Ovary (tissue), 9 donors: ENCODE measurements around the gene IFNK. TPM values are rescaled to one million over a fixed set of nuclear protein-coding genes. Genes with fewer than 3 reads are reported as not detected.

ENCODE experiments used
- DNase-seq, 5 donors: peaks; one replicate each; pipeline ENCODE4 v3.0.0-alpha.2; 2019 to 2020
- H3K27ac ChIP-seq, 2 donors: fragments of 200-600 bp; one replicate each; pipeline versions ENCODE4 v1.5.1 to v1.8.0; 2019 to 2022
- H3K27me3 ChIP-seq: fragments of 200-600 bp; one replicate; pipeline ENCODE4 v1.8.0; 2022
- H3K36me3 ChIP-seq: fragments of 200-600 bp; sonication (generic); one replicate; pipeline ENCODE4 v1.5.1; 2019
- H3K4me1 ChIP-seq: one replicate; pipeline ENCODE4 v1.8.1; 2013; ENCODE audit warnings: mild to moderate bottlenecking, moderate library complexity; ENCODE audit not compliant: insufficient read depth
- H3K4me3 ChIP-seq: fragments of 200-600 bp; sonication (generic); one replicate; pipeline ENCODE4 v1.5.1; 2017
- H3K9me3 ChIP-seq, 2 donors: fragments of 200-600 bp in 1 of 2; sonication (generic) in 1 of 2; one replicate each; pipeline versions ENCODE4 v1.5.1 to v1.8.1; 2013 to 2019; ENCODE audit warnings: mild to moderate bottlenecking in 1 of 2, moderate library complexity in 1 of 2
- CTCF ChIP-seq, 3 donors: fragments of 450-650 bp in 2 of 3; fragments of 200-600 bp in 1 of 3; IDR thresholded peaks; one replicate each; pipeline versions ENCODE4 v1.5.1 to v1.8.0; 2016 to 2022; ENCODE audit warnings: antibody characterized with exemption in 3 of 3, mild to moderate bottlenecking in 1 of 3
- EP300 ChIP-seq: sonication (generic); formaldehyde crosslinking; IDR thresholded peaks from one replicate; pipeline ENCODE4 v1.6.1; 2017; ENCODE audit warnings: antibody characterized with exemption
- POLR2A ChIP-seq: fragments of 450-650 bp; IDR thresholded peaks from one replicate; pipeline ENCODE4 v1.6.1; 2017; ENCODE audit warnings: antibody characterized with exemption, mild to moderate bottlenecking, moderate library complexity
- WGBS, 3 donors: extraction: QIAGEN DNeasy Blood & Tissue Kit in 1 of 3; methylation state at CpG; one replicate each; pipeline versions ENCODE4 v1.1.5 to v1.1.7; 2013 to 2017; 5-methylcytosine and 5-hydroxymethylcytosine counted together
- intact Hi-C, 4 donors: fragments of 100-400 bp; cut with DNase I; formaldehyde crosslinking; loops; one replicate each; pipeline versions ENCODE4 v1.11.0 to v1.15.1; 2022 to 2023
- polyA plus RNA-seq, 2 donors: library from polyadenylated mRNA; stranded (reverse); fragments of 200-250 nt in 1 of 2; fragments of 350-450 nt in 1 of 2; fragmentation: Illumina TruSeq in 1 of 2; extraction: RNeasy Lipid Tissue Mini Kit (QIAGEN cat#74804) in 1 of 2; gene quantifications; one replicate each; pipeline ENCODE4 v1.2.3, GENCODE V29; 2013 to 2014
- total RNA-seq, 7 donors: library from RNA; depleted of rRNA in 2 of 7; stranded (reverse); fragments of >200 nt in 2 of 7; fragmentation: NEBNext Ultra II Directional in 3 of 7; extraction: Animal tissue kit (Norgen Biotek cat#: 25700) in 3 of 7; gene quantifications; one replicate each; pipeline versions ENCODE4 v1.1.0 to v1.2.4, GENCODE V29; 2016 to 2023
- donor health status: DM: no; HTN: no; CAD: no; lungs with moderate emphysema.
- donor health status: DM: no; HTN: no; CAD: no.
- donor health status: Bipolar disorder and iron deficiency.
- donor health status: DM: yes; HTN: yes; CAD: no.
- donor health status: DM: no; HTN: no; CAD: no.
- donor health status: DM: yes; HTN: yes; CAD: no.

The IFNK gene
- total and polyA plus RNA-seq, 9 donors = not detected

- TF ChIP-seq EP300 (no peak), CTCF (IDR thresholded peaks at IDR 0.05) (no peak), POLR2A (no peak)
- Histone ChIP-seq H3K9me3 (no peaks in the 10 kb centered on the region), H3K4me1 (peaks cover 20% of the 10 kb centered on the region), H3K27ac (no peak overlapping the region), H3K4me3 (no peak overlapping the region), H3K27me3 (no peaks in the 10 kb centered on the region), H3K36me3 (no peaks in the 10 kb centered on the region)
- 22 to 38% (median 29%) methylated on average over 5 of the region's 5 CpGs for WGBS, 3 donors
- DNase-seq = no peak
- intact Hi-C loops = no loop called here
Observed at GRCh38 chr9:27487128-27487640, 36.9 kb upstream of the IFNK start.

GRCh38 chr9:27487927-27488326 is 36.2 kb upstream of the IFNK start:
- Histone ChIP-seq H3K9me3 (no peaks in the 10 kb centered on the region), H3K27me3 (no peaks in the 10 kb centered on the region)

GRCh38 chr9:27489087-27489876 is 34.8 kb upstream of the IFNK start:
- no peaks in the 10 kb centered on the region for H3K36me3 ChIP-seq
- intact Hi-C loops = no loop called here
- no peak for DNase-seq
- H3K9me3 ChIP-seq = no peaks in the 10 kb centered on the region
- peaks cover 16% of the 10 kb centered on the region for H3K4me1 ChIP-seq
- H3K27me3 ChIP-seq = no peaks in the 10 kb centered on the region
- no peak overlapping the region for H3K4me3 ChIP-seq
- no peak overlapping the region for H3K27ac ChIP-seq
- TF ChIP-seq CTCF (IDR thresholded peaks at IDR 0.05) = no peak
- no peak for TF ChIP-seq POLR2A
- no peak for TF ChIP-seq EP300
- 87 to 90% (median 88%) methylated on average over 5 of the region's 5 CpGs for WGBS, 3 donors

More at GRCh38 chr9:27487927-27488326, 36.2 kb upstream of the IFNK start:
- Histone ChIP-seq H3K4me3 (no peak overlapping the region), H3K36me3 (no peaks in the 10 kb centered on the region), H3K4me1 (peaks cover 18% of the 10 kb centered on the region), H3K27ac (no peak overlapping the region)
- WGBS, 3 donors = 92 to 97% (median 93%) methylated on average over 1 of the region's 1 CpG
- no peak for DNase-seq
- intact Hi-C loops = no loop called here
- TF ChIP-seq EP300 (no peak), CTCF (IDR thresholded peaks at IDR 0.05) (no peak), POLR2A (no peak)

- Histone ChIP-seq H3K4me1 (peaks cover 13% of the 10 kb centered on the region), H3K4me3 (no peak overlapping the region), H3K27ac (no peak overlapping the region), H3K9me3 (no peaks in the 10 kb centered on the region), H3K27me3 (no peaks in the 10 kb centered on the region), H3K36me3 (no peaks in the 10 kb centered on the region)
- intact Hi-C loops = no loop called here
- no peak for DNase-seq
- WGBS, 3 donors = 44 to 67% (median 56%) methylated on average over 1 of the region's 1 CpG
- TF ChIP-seq POLR2A (no peak), CTCF (IDR thresholded peaks at IDR 0.05) (no peak), EP300 (no peak)
Observed at GRCh38 chr9:27491154-27491553, 32.9 kb upstream of the IFNK start.
